H9 (cell line): Measurements from ENCODE around the gene SLC16A4. TPM values are rescaled to one million over a fixed set of nuclear protein-coding genes. Genes with fewer than 3 reads are reported as not detected.

Experiments
- DNase-seq: peaks from one replicate; pipeline ENCODE4 v3.0.0-alpha.2; 2017
- H2AFZ ChIP-seq: one replicate; pipeline ENCODE4 v1.6.1; 2013; ENCODE audit warnings: mild to moderate bottlenecking, low read length, control low read depth, moderate library complexity
- H2AK5ac ChIP-seq: 2 replicates; pipeline ENCODE4 v1.6.1; 2013; ENCODE audit warnings: low read length, control low read depth, mixed read lengths; ENCODE audit not compliant: insufficient read length
- H2BK120ac ChIP-seq: one replicate; pipeline ENCODE4 v1.6.1; 2013; ENCODE audit warnings: low read depth, mild to moderate bottlenecking, low read length, control low read depth, inconsistent platforms; ENCODE audit not compliant: poor library complexity, severe bottlenecking
- H2BK12ac ChIP-seq: 2 replicates; pipeline ENCODE4 v1.6.1; 2013; ENCODE audit warnings: low read length, control low read depth, mixed read lengths, low read depth; ENCODE audit not compliant: insufficient read length
- H2BK15ac ChIP-seq: 2 replicates; pipeline ENCODE4 v1.6.1; 2013; ENCODE audit warnings: low read depth, low read length, control low read depth
- H2BK20ac ChIP-seq: one replicate; pipeline ENCODE4 v1.6.1; 2013; ENCODE audit warnings: low read depth, mild to moderate bottlenecking, low read length, control low read depth, inconsistent platforms; ENCODE audit not compliant: poor library complexity, severe bottlenecking
- H2BK5ac ChIP-seq: 2 replicates; pipeline ENCODE4 v1.6.1; 2013; ENCODE audit warnings: low read length, control low read depth, mixed read lengths; ENCODE audit not compliant: insufficient read length
- H3K14ac ChIP-seq: 2 replicates; pipeline ENCODE4 v1.6.1; 2013; ENCODE audit warnings: low read length, control low read depth; ENCODE audit not compliant: insufficient read depth
- H3K18ac ChIP-seq: 2 replicates; pipeline ENCODE4 v1.6.1; 2013; ENCODE audit warnings: low read depth, mild to moderate bottlenecking, mixed read lengths, low read length, control low read depth; ENCODE audit not compliant: insufficient read length
- H3K23ac ChIP-seq: 2 replicates; pipeline ENCODE4 v1.6.1; 2013; ENCODE audit warnings: low read length, control low read depth, mixed read lengths, low read depth; ENCODE audit not compliant: insufficient read length
- H3K23me2 ChIP-seq: 2 replicates; pipeline ENCODE4 v1.6.1; 2013; ENCODE audit warnings: low read depth, mild to moderate bottlenecking, mixed read lengths, low read length, control low read depth; ENCODE audit not compliant: insufficient read length, poor library complexity, severe bottlenecking
- H3K27ac ChIP-seq: 2 replicates; pipeline ENCODE4 v1.5.1; 2013; ENCODE audit warnings: low read length, control low read depth, mixed read lengths, low read depth; ENCODE audit not compliant: insufficient read length
- H3K27me3 ChIP-seq: 2 replicates; pipeline ENCODE4 v1.6.1; 2013; ENCODE audit warnings: low read length, control low read depth, inconsistent platforms; ENCODE audit not compliant: insufficient read depth
- H3K4ac ChIP-seq: 2 replicates; pipeline ENCODE4 v1.6.1; 2013; ENCODE audit warnings: low read depth, mild to moderate bottlenecking, control low read depth, inconsistent platforms, low read length, moderate library complexity
- H3K4me1 ChIP-seq: 2 replicates; pipeline ENCODE4 v1.6.1; 2013; ENCODE audit warnings: low read length, control low read depth, inconsistent platforms; ENCODE audit not compliant: insufficient read depth
- H3K4me2 ChIP-seq: 2 replicates; pipeline ENCODE4 v1.6.1; 2013; ENCODE audit warnings: low read length, control low read depth, mixed read lengths; ENCODE audit not compliant: insufficient read length, insufficient read depth
- H3K56ac ChIP-seq: 2 replicates; pipeline ENCODE4 v1.6.1; 2013; ENCODE audit warnings: low read depth, mild to moderate bottlenecking, mixed read lengths, low read length, control low read depth; ENCODE audit not compliant: insufficient read length
- H3K79me1 ChIP-seq: 2 replicates; pipeline ENCODE4 v1.6.1; 2013; ENCODE audit warnings: low read depth, mild to moderate bottlenecking, moderate library complexity, low read length, control low read depth, inconsistent platforms; ENCODE audit not compliant: insufficient read depth, poor library complexity, severe bottlenecking
- H3K79me2 ChIP-seq: 2 replicates; pipeline ENCODE4 v1.6.1; 2013; ENCODE audit warnings: low read length, control low read depth, inconsistent platforms; ENCODE audit not compliant: insufficient read depth
- H3K9ac ChIP-seq: 2 replicates; pipeline ENCODE4 v1.6.1; 2013; ENCODE audit warnings: low read length, control low read depth, mixed read lengths; ENCODE audit not compliant: insufficient read length; ENCODE audit errors: extremely low read depth
- H3K9me3 ChIP-seq: one replicate; pipeline ENCODE4 v1.6.1; 2013; ENCODE audit warnings: low read depth, low read length, inconsistent platforms; ENCODE audit not compliant: control insufficient read depth
- H3T11ph ChIP-seq: one replicate; pipeline ENCODE4 v1.6.1; 2013; ENCODE audit warnings: mild to moderate bottlenecking, low read length, control low read depth, inconsistent platforms
- H4K20me1 ChIP-seq: one replicate; pipeline ENCODE4 v1.6.1; 2013; ENCODE audit not compliant: control insufficient read depth, insufficient read length, insufficient read depth
- H4K5ac ChIP-seq: 2 replicates; pipeline ENCODE4 v1.6.1; 2013; ENCODE audit warnings: low read depth, mild to moderate bottlenecking, mixed read lengths, low read length, control low read depth; ENCODE audit not compliant: insufficient read length
- H4K8ac ChIP-seq: replicated peaks from 2 replicates; pipeline ENCODE4 v1.6.1; 2013; ENCODE audit warnings: low read length, control low read depth, mixed read lengths, low read depth; ENCODE audit not compliant: insufficient read length
- H4K91ac ChIP-seq: 2 replicates; pipeline ENCODE4 v1.6.1; 2013; ENCODE audit warnings: low read depth, mild to moderate bottlenecking, moderate library complexity, mixed read lengths, low read length, control low read depth; ENCODE audit not compliant: insufficient read length
- H3K27ac Mint-ChIP-seq, 3 experiments: 2 replicates in 2 of 3; 3 replicates in 1 of 3; pipeline ENCODE4 v1.8.0; 2020 to 2021; ENCODE audit warnings: mixed read lengths in 3 of 3, mild to moderate bottlenecking in 1 of 3, moderate library complexity in 1 of 3
- H3K27me3 Mint-ChIP-seq: 2 replicates; pipeline ENCODE4 v1.8.0; 2021; ENCODE audit warnings: low read depth, mild to moderate bottlenecking, moderate library complexity, mixed read lengths
- H3K36me3 Mint-ChIP-seq, 3 experiments: 2 replicates in 2 of 3; 3 replicates in 1 of 3; pipeline ENCODE4 v1.8.0; 2020 to 2021; ENCODE audit warnings: low read depth in 3 of 3, mixed read lengths in 3 of 3; ENCODE audit not compliant: insufficient read depth in 1 of 3
- H3K4me1 Mint-ChIP-seq, 2 experiments: 2 replicates each; pipeline ENCODE4 v1.8.0; 2020; ENCODE audit warnings: mixed read lengths in 2 of 2
- H3K4me3 Mint-ChIP-seq, 2 experiments: 2 replicates in 1 of 2; 3 replicates in 1 of 2; pipeline ENCODE4 v1.8.0; 2020 to 2021; ENCODE audit warnings: mild to moderate bottlenecking in 2 of 2, mixed read lengths in 2 of 2, moderate library complexity in 1 of 2
- H3K9me3 Mint-ChIP-seq, 2 experiments: 2 replicates in 1 of 2; 3 replicates in 1 of 2; pipeline ENCODE4 v1.8.0; 2020; ENCODE audit warnings: mild to moderate bottlenecking in 2 of 2, mixed read lengths in 2 of 2, moderate library complexity in 1 of 2
- CTCF ChIP-seq: fragments of 200-600 bp; sonication (generic); conservative IDR thresholded peaks from 3 replicates; pipeline ENCODE4 v1.8.0; 2021; ENCODE audit warnings: antibody characterized with exemption, mild to moderate bottlenecking
- WGBS: extraction: QIAGEN DNeasy Blood & Tissue Kit; methylation state at CpG from one replicate; pipeline ENCODE4 v1.1.7; 2013; ENCODE audit warnings: missing lambda C conversion rate, low lambda C conversion rate, mixed read lengths; ENCODE audit not compliant: insufficient read length; ENCODE audit errors: extremely low coverage; 5-methylcytosine and 5-hydroxymethylcytosine counted together
- total RNA-seq: library from RNA; stranded (reverse); gene quantifications from 2 replicates; pipeline ENCODE4 v1.2.1, GENCODE V29; 2021

SLC16A4 gene
- total RNA-seq, 1 experiment from 2014 or later = 0.17 TPM

DNA sequence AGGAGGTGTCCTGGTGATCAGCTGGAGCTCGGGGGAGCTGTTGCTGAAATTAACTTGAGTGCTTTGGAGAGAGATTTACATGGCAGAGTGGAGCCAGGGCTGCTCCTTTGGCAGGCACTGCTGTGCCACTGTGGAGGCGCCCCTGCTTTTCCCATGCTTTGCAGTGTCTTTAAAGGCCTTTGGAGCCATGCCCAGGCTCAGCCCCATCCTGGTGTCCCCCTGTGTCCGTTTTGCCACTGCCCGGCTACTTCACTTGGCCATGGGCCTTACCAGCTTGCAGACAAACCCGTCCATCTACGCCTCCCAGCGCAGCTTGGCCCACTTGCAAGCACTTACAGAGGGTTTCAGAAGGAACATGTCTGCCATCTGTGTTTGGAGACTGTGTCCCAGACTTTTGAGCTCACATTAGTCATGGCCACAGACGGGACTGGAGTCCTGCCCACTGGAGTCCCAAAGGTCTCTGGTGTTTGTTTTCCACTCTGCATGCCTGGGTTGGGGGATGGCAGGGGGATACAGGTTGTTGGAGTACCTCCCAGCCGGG, 34.9 kb upstream of the SLC16A4 start:
- no peaks in the 10 kb centered on the region for H3K27me3 ChIP-seq
- H2BK5ac ChIP-seq = no peak overlapping the region
- no peak overlapping the region for H3K9ac ChIP-seq
- H3K4me1 ChIP-seq = no peaks in the 10 kb centered on the region; the same call in 1 of the 2 replicates
- no peak overlapping the region for H4K5ac ChIP-seq
- H3K79me1 ChIP-seq = no peaks in the 10 kb centered on the region
- no peak overlapping the region for H2BK20ac ChIP-seq
- no peak overlapping the region for H3K4me3 Mint-ChIP-seq
- no peak overlapping the region for H2BK12ac ChIP-seq
- no peaks in the 10 kb centered on the region for H3K79me2 ChIP-seq
- no peaks in the 10 kb centered on the region for H3K23me2 ChIP-seq
- no peak overlapping the region for H3K18ac ChIP-seq
- H3K4me1 Mint-ChIP-seq = peaks cover 18 to 20% of the 10 kb centered on the region in 2 experiments
- H3K4ac ChIP-seq = no peak overlapping the region
- WGBS = no CpG with 5 or more reads among the region's 9 CpGs
- H3K27ac ChIP-seq = no peak overlapping the region
- H3K9me3 ChIP-seq = peaks cover 5% of the 10 kb centered on the region
- H3T11ph ChIP-seq = no peak overlapping the region
- no peak for TF ChIP-seq CTCF
- H3K23ac ChIP-seq = no peak overlapping the region
- peaks cover 4 to 6% of the 10 kb centered on the region in 2 experiments; a peak in 3 of 5 replicates for H3K9me3 Mint-ChIP-seq
- peaks cover 5% of the 10 kb centered on the region for H3K27me3 Mint-ChIP-seq
- no peak overlapping the region for H2AK5ac ChIP-seq
- H3K27ac Mint-ChIP-seq = peak overlapping the region in 1 of 3 experiments; percentile 78; a peak in 1 of 7 replicates
- H3K14ac ChIP-seq = no peak overlapping the region
- DNase-seq = no peak
- H4K20me1 ChIP-seq = no peaks in the 10 kb centered on the region
- no peak overlapping the region for H4K8ac ChIP-seq
- no peak overlapping the region for H4K91ac ChIP-seq
- H2AFZ ChIP-seq = no peak overlapping the region
- no peak overlapping the region for H3K56ac ChIP-seq
- H2BK15ac ChIP-seq = no peak overlapping the region
- no peak overlapping the region for H3K4me2 ChIP-seq
- no peak overlapping the region for H2BK120ac ChIP-seq
- H3K36me3 Mint-ChIP-seq = peaks cover 3 to 5% (median 4%) of the 10 kb centered on the region in 3 experiments; a peak in 5 of 7 replicates
